ENCODE results near the gene AFF4.
"Not testable (repeated sequence)": the region's sequence is repeated elsewhere in the genome, so short reads cannot be mapped to it uniquely, and the experiment has no call there.

- TF ChIP-seq CTCF, POLR2A (IDR thresholded peaks at IDR 0.05): not testable (repeated sequence)
Observed at GRCh38 chr5:132972436-132972828, 9.0 kb upstream of the AFF4 start.
